Breast epithelium (tissue), 3 donors: ENCODE measurements around the gene KCNK17.

Source experiments
- CTCF ChIP-seq, 3 donors: fragments of 450-650 bp; IDR thresholded peaks; one replicate each; pipeline ENCODE4 v1.5.1; 2016 to 2017; ENCODE audit warnings: antibody characterized with exemption in 3 of 3, mild to moderate bottlenecking in 3 of 3, moderate library complexity in 3 of 3
- POLR2A ChIP-seq: fragments of 450-650 bp; IDR thresholded peaks from one replicate; pipeline ENCODE4 v1.6.1; 2016; ENCODE audit warnings: antibody characterized with exemption, mild to moderate bottlenecking, moderate library complexity
- POLR2AphosphoS5 ChIP-seq, 3 donors: sonication (generic); formaldehyde crosslinking; IDR thresholded peaks; one replicate each; pipeline ENCODE4 v1.6.1; 2017; ENCODE audit warnings: antibody characterized with exemption in 3 of 3

GRCh38 chr6:39268171-39268570 lies 46.0 kb downstream of the KCNK17 start:
- TF ChIP-seq CTCF (IDR thresholded peaks at IDR 0.05), result no peak
- TF ChIP-seq POLR2AphosphoS5 (IDR thresholded peaks at IDR 0.05), result no peak
- TF ChIP-seq POLR2A, result no peak
